Activated T-cell treated with anti-CD3 and anti-CD28 coated beads, Interleukin-2, amount 50 U/mL, for 48 hours (primary cell): ENCODE measurements around the gene TMPRSS6.

Experiments used
- DNase-seq, 2 experiments: peaks; one replicate each; pipeline ENCODE4 v3.0.0-alpha.2; 2020

The TMPRSS6 gene

GRCh38 chr22:37048133-37048532, 61.4 kb downstream of the TMPRSS6 start:
- no peak for DNase-seq

- DNase-seq = no peak
Observed at GRCh38 chr22:37047006-37047405, 62.5 kb downstream of the TMPRSS6 start.

- no peak for DNase-seq
Observed at GRCh38 chr22:37046589-37046988, 62.9 kb downstream of the TMPRSS6 start.

DNA sequence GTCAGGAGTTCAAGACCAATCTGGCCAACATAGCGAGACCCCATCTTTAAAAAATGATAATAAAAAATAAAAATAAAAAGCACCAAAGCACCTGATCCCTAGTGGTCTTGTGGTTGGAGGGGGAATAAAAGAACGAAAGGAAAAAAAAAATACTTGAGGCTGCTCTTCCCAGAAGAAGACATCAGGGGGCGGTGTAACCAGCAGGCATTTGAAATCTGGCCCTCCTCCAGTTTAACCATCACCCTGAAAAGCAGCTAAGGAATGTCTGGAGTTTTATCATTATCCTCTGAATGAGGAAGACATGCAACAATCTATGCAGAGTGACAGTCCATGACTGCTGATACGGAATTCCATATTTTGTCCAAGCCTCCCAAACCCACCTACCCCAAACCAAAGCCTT, 63.6 kb downstream of the TMPRSS6 start:
- DNase-seq = no peak

DNA sequence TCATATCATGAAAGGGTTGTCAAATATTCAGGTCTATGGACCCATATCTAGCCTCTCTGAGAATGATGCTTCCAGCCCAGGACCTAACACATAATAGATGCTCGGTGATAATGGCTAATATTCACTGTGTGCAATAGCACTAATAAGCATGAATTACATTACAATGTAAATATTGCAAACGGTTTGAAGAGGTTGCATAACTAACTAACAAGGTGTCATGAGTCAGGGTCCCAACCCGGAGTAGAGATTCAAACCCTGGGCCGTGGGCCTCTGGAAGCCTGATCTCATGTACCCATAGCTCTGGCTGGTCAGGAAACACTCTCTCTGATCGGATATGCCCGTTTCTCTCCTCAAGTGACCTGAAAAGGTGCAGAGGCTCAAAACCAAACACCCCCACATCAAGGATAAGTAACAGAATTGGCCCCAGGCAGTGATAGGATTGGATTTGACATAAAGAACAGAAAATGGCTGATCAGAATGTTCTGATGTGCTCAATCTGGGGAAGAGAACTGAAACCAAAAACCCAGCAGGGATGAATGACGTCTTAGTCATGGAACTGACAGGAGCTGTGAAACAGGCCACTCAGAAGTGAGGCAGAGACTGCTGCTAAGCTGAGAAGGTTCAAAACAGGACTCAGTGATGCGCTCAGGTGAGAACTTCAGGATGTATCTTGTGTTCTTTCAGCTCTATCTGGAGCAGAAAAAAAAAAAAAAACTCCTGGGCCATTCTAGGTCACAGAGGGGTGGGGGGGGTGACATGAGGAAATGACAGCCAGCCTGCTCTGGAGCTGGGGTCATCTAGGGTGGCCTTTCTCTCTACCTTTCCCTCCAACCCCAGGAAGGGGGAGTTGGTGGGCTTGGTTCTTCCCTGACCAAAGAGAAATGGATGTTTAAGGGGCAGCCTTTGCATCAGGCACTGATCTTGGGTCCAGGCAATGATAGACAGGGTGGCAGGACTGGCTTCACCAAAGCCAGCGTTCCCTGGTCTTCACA, 64.6 kb downstream of the TMPRSS6 start:
- no peak for DNase-seq

DNA sequence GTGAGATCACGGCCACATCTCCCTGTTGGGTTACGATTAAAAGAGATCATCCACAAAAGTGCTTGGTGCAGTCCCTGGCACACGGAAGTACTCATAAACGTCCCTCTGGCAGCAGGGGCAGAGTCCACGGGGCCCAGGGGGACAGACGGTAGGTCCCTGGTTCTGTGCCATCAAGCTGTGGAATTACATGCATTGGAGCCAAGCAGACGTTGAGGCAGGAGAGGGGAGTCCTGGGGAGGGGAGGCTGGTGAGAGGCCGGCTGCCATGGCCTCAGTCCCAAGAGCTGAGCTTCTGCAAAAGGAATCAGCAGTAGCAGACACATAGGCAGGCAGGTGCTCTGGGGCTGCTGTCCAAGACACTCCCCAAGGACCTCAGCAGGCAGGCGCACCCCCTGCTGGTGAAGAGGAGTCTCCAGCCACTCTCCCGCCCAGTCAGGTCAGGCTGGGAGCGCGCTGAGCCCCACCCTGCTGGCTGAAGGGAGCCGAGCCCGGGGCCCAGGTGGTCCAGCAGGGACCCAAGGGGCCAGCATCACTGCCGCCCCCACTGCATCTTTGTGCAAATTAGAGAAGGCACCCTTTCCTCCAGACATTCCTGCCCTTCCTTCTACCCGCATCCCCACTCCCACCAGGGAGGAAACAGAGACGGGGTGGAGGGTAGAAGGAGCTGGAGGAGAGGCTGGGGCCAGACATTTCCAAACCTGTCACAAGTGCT, 65.5 kb downstream of the TMPRSS6 start:
- peak; percentile 66 to 75 for DNase-seq

DNA sequence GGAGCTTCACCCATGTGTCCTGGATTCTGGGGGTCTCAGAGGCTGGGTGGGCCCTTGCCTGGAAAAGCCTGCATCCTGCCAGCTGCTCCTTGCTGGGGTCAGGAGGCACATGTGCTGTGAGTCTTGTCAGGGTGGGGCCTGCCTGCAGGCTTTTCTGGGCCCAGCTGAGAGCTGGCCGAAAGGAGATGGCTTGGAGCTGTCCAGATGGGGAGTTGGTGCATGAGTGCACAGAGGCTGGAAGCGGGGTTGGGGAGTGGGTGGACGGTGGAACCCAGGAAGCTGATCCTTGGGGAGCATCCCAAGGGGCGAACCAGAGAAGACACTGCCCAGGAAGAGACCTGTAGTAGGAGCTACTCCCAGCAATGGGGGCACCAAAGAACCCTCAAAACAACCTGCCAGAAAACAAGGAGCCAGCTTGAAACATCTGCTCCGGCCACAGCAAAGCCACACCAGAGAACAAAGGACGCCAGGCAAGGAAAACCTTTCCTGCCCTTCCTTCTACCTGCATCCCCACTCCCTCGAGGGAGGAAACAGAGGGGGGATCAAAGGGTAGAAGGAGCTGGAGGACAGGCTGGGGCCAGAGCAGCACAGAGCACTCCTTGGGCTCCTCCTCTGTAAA, 66.2 kb downstream of the TMPRSS6 start:
- no peak for DNase-seq

GRCh38 chr22:37039466-37039865, 70.0 kb downstream of the TMPRSS6 start:
- DNase-seq = no peak

- DNase-seq = no peak
Observed at GRCh38 chr22:37037669-37038068, 71.8 kb downstream of the TMPRSS6 start.

GRCh38 chr22:37036655-37037377, 72.7 kb downstream of the TMPRSS6 start:
- no peak for DNase-seq

GRCh38 chr22:37033605-37034430, 75.7 kb downstream of the TMPRSS6 start:
- no peak for DNase-seq

- DNase-seq = no peak
Observed at GRCh38 chr22:37032535-37033460, 76.7 kb downstream of the TMPRSS6 start.

DNA sequence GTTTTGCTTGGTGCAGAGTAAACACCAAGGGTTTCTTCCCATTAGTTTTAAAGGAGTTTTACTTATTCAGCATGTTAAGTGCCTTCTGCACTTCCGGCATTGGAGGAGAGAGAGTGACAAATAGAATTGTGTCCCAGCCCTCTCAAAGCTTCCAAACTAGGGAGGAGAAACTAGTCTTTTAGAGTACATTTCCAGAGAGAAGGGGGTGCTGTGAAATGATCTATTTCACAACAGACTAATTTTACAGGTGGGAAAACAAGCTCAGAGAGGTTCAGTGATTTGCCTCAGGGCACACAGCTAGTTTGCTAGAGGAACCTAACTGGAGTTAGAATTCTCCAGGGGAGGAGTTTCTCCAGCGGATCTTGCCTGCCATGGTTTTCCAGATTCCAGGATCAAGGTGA, 77.4 kb downstream of the TMPRSS6 start:
- no peak for DNase-seq

DNA sequence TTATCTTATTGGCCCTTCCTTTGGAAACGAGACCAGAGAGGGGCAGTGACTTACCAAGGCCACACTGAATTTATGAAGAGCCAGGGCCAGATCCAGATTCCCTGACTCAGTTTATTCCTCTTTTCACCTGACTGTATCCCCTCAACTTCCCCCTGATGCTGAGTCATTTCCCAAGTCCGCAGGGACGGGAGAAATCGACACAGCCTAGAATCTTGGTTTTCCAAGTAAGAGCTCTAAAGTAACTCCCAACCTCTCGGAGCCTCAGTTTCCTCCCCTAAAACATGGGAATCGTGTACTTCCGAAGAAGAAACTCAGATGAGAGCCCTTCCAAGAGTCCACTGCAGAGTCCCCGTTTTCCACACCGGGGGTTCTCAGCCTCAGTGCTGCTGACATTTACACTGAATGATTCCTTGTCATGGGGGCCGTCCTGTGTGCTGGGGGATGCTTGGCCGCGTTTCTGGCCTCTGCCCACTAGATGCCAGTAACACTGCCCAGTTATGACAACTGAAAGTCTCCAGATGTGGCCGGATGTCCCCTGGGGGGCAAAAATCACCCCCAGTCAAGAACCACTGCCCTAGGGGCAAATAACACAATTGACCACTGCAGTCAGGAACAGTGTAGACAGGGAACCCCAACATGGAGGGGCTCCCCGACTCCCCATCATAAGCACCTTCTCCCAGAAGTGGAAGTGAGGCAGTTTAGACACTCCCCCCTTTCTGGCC, 78.8 kb downstream of the TMPRSS6 start:
- DNase-seq = no peak

- no peak for DNase-seq
Observed at GRCh38 chr22:37028692-37029674, 80.5 kb downstream of the TMPRSS6 start.

DNA sequence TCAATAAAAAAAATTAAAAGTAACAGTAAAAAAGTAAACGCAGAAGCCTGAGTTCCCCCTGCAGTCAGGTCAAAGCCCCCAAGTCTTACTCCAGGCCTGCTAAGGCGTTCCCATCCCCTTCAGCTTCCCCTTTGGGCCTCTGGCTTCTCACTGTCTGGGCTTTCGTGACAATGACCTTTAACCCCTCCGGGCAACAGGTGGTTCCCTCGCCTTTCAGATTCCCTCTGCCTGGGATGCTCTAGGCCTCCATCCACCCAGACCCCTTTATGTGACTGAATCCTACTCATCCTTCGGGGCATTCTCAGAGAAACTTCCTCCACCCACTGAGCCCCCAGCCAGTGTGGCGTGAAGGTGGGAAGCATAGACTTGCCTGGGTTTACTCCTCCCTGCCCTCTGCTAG, 82.0 kb downstream of the TMPRSS6 start:
- DNase-seq = no peak

DNA sequence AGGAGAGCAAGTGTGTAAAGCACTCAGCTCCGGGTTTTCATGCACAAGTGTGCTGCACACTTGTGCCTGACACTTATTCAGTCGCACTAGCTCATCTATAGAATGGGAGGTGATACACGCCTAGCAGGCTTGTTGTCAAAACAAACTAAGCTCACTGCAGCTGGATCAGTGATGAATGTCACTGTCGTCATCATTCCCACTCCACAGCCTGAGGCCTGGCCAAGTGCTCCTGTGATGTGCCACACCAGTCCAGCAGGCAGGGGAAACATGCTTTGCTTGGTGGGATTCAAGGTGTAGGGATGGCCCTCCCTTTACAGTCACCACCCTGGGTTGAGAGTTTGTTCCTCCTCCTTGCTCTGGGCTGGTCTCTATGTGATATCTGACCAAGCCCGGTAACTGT, 83.2 kb downstream of the TMPRSS6 start:
- no peak for DNase-seq

DNA sequence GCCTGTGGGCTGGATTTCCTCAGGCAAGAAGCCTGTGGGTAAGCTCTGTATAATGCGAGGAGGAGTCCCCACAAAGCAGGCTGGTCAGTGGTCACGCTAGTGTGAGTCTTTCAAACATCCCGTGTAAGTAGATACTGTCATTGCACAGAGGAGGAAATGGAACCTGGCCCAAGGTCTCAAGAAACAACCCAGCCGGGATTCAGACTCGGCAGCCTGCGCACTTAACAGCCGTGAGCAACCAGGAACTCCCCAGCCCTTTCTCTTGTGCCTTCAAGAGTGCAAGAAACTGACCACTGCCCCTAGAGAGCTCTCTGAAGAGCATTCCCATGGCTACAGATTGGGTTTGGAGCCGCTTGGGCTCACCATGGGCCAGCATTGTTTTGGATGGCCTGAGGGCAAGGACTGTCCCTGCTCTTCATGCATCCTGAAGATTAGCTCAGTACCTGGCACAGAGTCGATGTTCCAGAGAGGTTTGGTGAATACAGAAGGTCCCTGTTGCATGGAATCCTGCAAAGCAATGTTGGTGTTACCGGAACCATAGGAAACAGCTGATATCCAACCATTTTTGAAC, 83.9 kb downstream of the TMPRSS6 start:
- DNase-seq = no peak
